Measurements from ENCODE around the gene RPL31.
A peak's percentile ranks its signal among the peaks of the same experiment; 100 is the strongest.

Gene RPL31

GRCh38 chr2:100978582-100979191, 23.4 kb upstream of the RPL31 start:
- no peak overlapping the region for H3K4me2 ChIP-seq (ENCODE audit: insufficient read depth, low read length, poor library complexity, severe bottlenecking)
- H3K27ac ChIP-seq (replicated peaks; ENCODE audit: low read length) = no peak overlapping the region
- no peak overlapping the region for H2BK12ac ChIP-seq (ENCODE audit: low read length)
- H2BK15ac ChIP-seq (ENCODE audit: low read length) = no peak overlapping the region
- H2AK5ac ChIP-seq (ENCODE audit: low read depth, low read length) = peak overlapping the region; percentile 19
- no peaks in the 10 kb centered on the region for H3K27me3 ChIP-seq (ENCODE audit: control insufficient read depth in 3 of 3, insufficient read depth in 3 of 3, low read depth in 1 of 3, low read length in 3 of 3)
- no peak overlapping the region for H4K91ac ChIP-seq (ENCODE audit: low read depth, low read length, poor library complexity)
- H3K4me3 ChIP-seq (ENCODE audit: low read length in 2 of 2) = no peak overlapping the region
- no peak overlapping the region for H2BK120ac ChIP-seq (ENCODE audit: low read depth, low read length)
- H2AFZ ChIP-seq (ENCODE audit: low read length) = peak overlapping the region; percentile 24
- peaks cover 21 to 27% of the 10 kb centered on the region in 2 donors for H3K4me1 ChIP-seq (ENCODE audit: control insufficient read depth in 2 of 2, insufficient read depth in 1 of 2, low read depth in 1 of 2, low read length in 2 of 2)
- no peaks in the 10 kb centered on the region for H3K9me3 ChIP-seq (replicated peaks in 1 of 2; ENCODE audit: control insufficient read depth in 2 of 2, insufficient read depth in 1 of 2, low read depth in 1 of 2, low read length in 2 of 2)
- H2BK5ac ChIP-seq (ENCODE audit: low read length) = no peak overlapping the region
- H3K14ac ChIP-seq (ENCODE audit: low read length) = no peak overlapping the region
- no peak overlapping the region for H3K23ac ChIP-seq (ENCODE audit: low read depth, low read length, poor library complexity)
- H4K8ac ChIP-seq (ENCODE audit: low read depth, low read length) = no peak overlapping the region
- H3K36me3 ChIP-seq (replicated peaks in 1 of 2; ENCODE audit: control insufficient read depth in 2 of 2, insufficient read depth in 2 of 2, low read length in 2 of 2) = no peaks in the 10 kb centered on the region
- no peak overlapping the region for H3K9ac ChIP-seq (ENCODE audit: low read depth, low read length, poor library complexity)
- H3K4ac ChIP-seq (ENCODE audit: low read length) = no peak overlapping the region
- peak overlapping the region; percentile 2 for H3K18ac ChIP-seq (ENCODE audit: low read length)
- H3K79me1 ChIP-seq (ENCODE audit: low read depth, low read length) = no peaks in the 10 kb centered on the region
- no CpG with 5 or more reads among the region's 16 CpGs for WGBS, 2 donors (ENCODE audit: extremely low coverage in 2 of 2, insufficient read length in 2 of 2, insufficient replicate concordance in 1 of 2)
- DNase-seq (ENCODE audit: low spot score) = no peak

- Histone ChIP-seq H3K4ac (ENCODE audit: low read length) (no peak overlapping the region), H3K4me3 (ENCODE audit: low read length in 2 of 2) (no peak overlapping the region), H2BK5ac (ENCODE audit: low read length) (no peak overlapping the region), H3K27me3 (ENCODE audit: control insufficient read depth in 3 of 3, insufficient read depth in 3 of 3, low read depth in 1 of 3, low read length in 3 of 3) (no peaks in the 10 kb centered on the region), H3K36me3 (replicated peaks in 1 of 2; ENCODE audit: control insufficient read depth in 2 of 2, insufficient read depth in 2 of 2, low read length in 2 of 2) (no peaks in the 10 kb centered on the region), H4K8ac (ENCODE audit: low read depth, low read length) (no peak overlapping the region), H2BK12ac (ENCODE audit: low read length) (no peak overlapping the region), H3K23ac (ENCODE audit: low read depth, low read length, poor library complexity) (no peak overlapping the region), H2BK15ac (ENCODE audit: low read length) (no peak overlapping the region), H3K4me1 (ENCODE audit: control insufficient read depth in 2 of 2, insufficient read depth in 1 of 2, low read depth in 1 of 2, low read length in 2 of 2) (peaks cover 21 to 27% of the 10 kb centered on the region in 2 donors), H3K9ac (ENCODE audit: low read depth, low read length, poor library complexity) (no peak overlapping the region), H2BK120ac (ENCODE audit: low read depth, low read length) (no peak overlapping the region), H2AK5ac (ENCODE audit: low read depth, low read length) (no peak overlapping the region), H3K27ac (replicated peaks; ENCODE audit: low read length) (no peak overlapping the region), H3K9me3 (replicated peaks in 1 of 2; ENCODE audit: control insufficient read depth in 2 of 2, insufficient read depth in 1 of 2, low read depth in 1 of 2, low read length in 2 of 2) (no peaks in the 10 kb centered on the region), H3K79me1 (ENCODE audit: low read depth, low read length) (no peaks in the 10 kb centered on the region), H3K14ac (ENCODE audit: low read length) (no peak overlapping the region), H3K18ac (ENCODE audit: low read length) (no peak overlapping the region), H4K91ac (ENCODE audit: low read depth, low read length, poor library complexity) (no peak overlapping the region), H3K4me2 (ENCODE audit: insufficient read depth, low read length, poor library complexity, severe bottlenecking) (no peak overlapping the region), H2AFZ (ENCODE audit: low read length) (no peak overlapping the region)
- DNase-seq (ENCODE audit: low spot score) = no peak
- no CpG with 5 or more reads among the region's 12 CpGs for WGBS, 2 donors (ENCODE audit: extremely low coverage in 2 of 2, insufficient read length in 2 of 2, insufficient replicate concordance in 1 of 2)
Measured at GRCh38 chr2:100980046-100980445, 22.0 kb upstream of the RPL31 start.

- Histone ChIP-seq H3K27ac (replicated peaks; ENCODE audit: low read length) (peak overlapping the region; percentile 26), H3K4ac (ENCODE audit: low read length) (no peak overlapping the region), H2BK120ac (ENCODE audit: low read depth, low read length) (no peak overlapping the region)
Measured at GRCh38 chr2:100981011-100981410, 21.1 kb upstream of the RPL31 start.

GRCh38 chr2:100982431-100982861, 19.6 kb upstream of the RPL31 start:
- Histone ChIP-seq H3K4me3 (ENCODE audit: low read length in 2 of 2) (no peak overlapping the region), H4K8ac (ENCODE audit: low read depth, low read length) (no peak overlapping the region), H3K14ac (ENCODE audit: low read length) (no peak overlapping the region), H3K79me1 (ENCODE audit: low read depth, low read length) (no peaks in the 10 kb centered on the region), H2BK15ac (ENCODE audit: low read length) (peak overlapping the region; percentile 0), H3K27ac (replicated peaks; ENCODE audit: low read length) (no peak overlapping the region), H3K9ac (ENCODE audit: low read depth, low read length, poor library complexity) (no peak overlapping the region), H4K91ac (ENCODE audit: low read depth, low read length, poor library complexity) (no peak overlapping the region), H3K36me3 (replicated peaks in 1 of 2; ENCODE audit: control insufficient read depth in 2 of 2, insufficient read depth in 2 of 2, low read length in 2 of 2) (no peaks in the 10 kb centered on the region), H3K4me1 (ENCODE audit: control insufficient read depth in 2 of 2, insufficient read depth in 1 of 2, low read depth in 1 of 2, low read length in 2 of 2) (peaks cover 12 to 24% of the 10 kb centered on the region in 2 donors), H2BK5ac (ENCODE audit: low read length) (no peak overlapping the region), H2AK5ac (ENCODE audit: low read depth, low read length) (peak overlapping the region; percentile 6), H3K4ac (ENCODE audit: low read length) (no peak overlapping the region), H3K27me3 (ENCODE audit: control insufficient read depth in 3 of 3, insufficient read depth in 3 of 3, low read depth in 1 of 3, low read length in 3 of 3) (peaks cover 0 to under 1% (median 0%) of the 10 kb centered on the region in 3 experiments), H2AFZ (ENCODE audit: low read length) (peak overlapping the region; percentile 92), H3K18ac (ENCODE audit: low read length) (peak overlapping the region; percentile 20), H3K23ac (ENCODE audit: low read depth, low read length, poor library complexity) (peak overlapping the region; percentile 11), H2BK12ac (ENCODE audit: low read length) (peak overlapping the region; percentile 51), H3K9me3 (replicated peaks in 1 of 2; ENCODE audit: control insufficient read depth in 2 of 2, insufficient read depth in 1 of 2, low read depth in 1 of 2, low read length in 2 of 2) (no peaks in the 10 kb centered on the region), H3K4me2 (ENCODE audit: insufficient read depth, low read length, poor library complexity, severe bottlenecking) (no peak overlapping the region), H2BK120ac (ENCODE audit: low read depth, low read length) (no peak overlapping the region)
- WGBS, 2 donors (ENCODE audit: extremely low coverage in 2 of 2, insufficient read length in 2 of 2, insufficient replicate concordance in 1 of 2) = no CpG with 5 or more reads among the region's 8 CpGs
- DNase-seq (ENCODE audit: low spot score) = no peak

More at GRCh38 chr2:100981011-100981410, 21.1 kb upstream of the RPL31 start:
- Histone ChIP-seq H2BK5ac (ENCODE audit: low read length) (no peak overlapping the region), H2AK5ac (ENCODE audit: low read depth, low read length) (no peak overlapping the region), H3K4me2 (ENCODE audit: insufficient read depth, low read length, poor library complexity, severe bottlenecking) (no peak overlapping the region), H3K14ac (ENCODE audit: low read length) (no peak overlapping the region), H3K18ac (ENCODE audit: low read length) (peak overlapping the region; percentile 67), H3K9ac (ENCODE audit: low read depth, low read length, poor library complexity) (no peak overlapping the region), H3K36me3 (replicated peaks in 1 of 2; ENCODE audit: control insufficient read depth in 2 of 2, insufficient read depth in 2 of 2, low read length in 2 of 2) (no peaks in the 10 kb centered on the region), H2BK15ac (ENCODE audit: low read length) (peak overlapping the region; percentile 59), H3K23ac (ENCODE audit: low read depth, low read length, poor library complexity) (no peak overlapping the region), H3K27me3 (ENCODE audit: control insufficient read depth in 3 of 3, insufficient read depth in 3 of 3, low read depth in 1 of 3, low read length in 3 of 3) (no peaks in the 10 kb centered on the region), H4K91ac (ENCODE audit: low read depth, low read length, poor library complexity) (no peak overlapping the region), H3K4me1 (ENCODE audit: control insufficient read depth in 2 of 2, insufficient read depth in 1 of 2, low read depth in 1 of 2, low read length in 2 of 2) (peaks cover 21 to 27% of the 10 kb centered on the region in 2 donors), H3K4me3 (ENCODE audit: low read length in 2 of 2) (no peak overlapping the region), H4K8ac (ENCODE audit: low read depth, low read length) (no peak overlapping the region), H2AFZ (ENCODE audit: low read length) (peak overlapping the region; percentile 92), H3K79me1 (ENCODE audit: low read depth, low read length) (no peaks in the 10 kb centered on the region), H3K9me3 (replicated peaks in 1 of 2; ENCODE audit: control insufficient read depth in 2 of 2, insufficient read depth in 1 of 2, low read depth in 1 of 2, low read length in 2 of 2) (no peaks in the 10 kb centered on the region), H2BK12ac (ENCODE audit: low read length) (no peak overlapping the region)
- no peak for DNase-seq (ENCODE audit: low spot score)
- WGBS, 2 donors (ENCODE audit: extremely low coverage in 2 of 2, insufficient read length in 2 of 2, insufficient replicate concordance in 1 of 2) = no CpG with 5 or more reads among the region's 2 CpGs
